ES-I3 (cell line): ENCODE results near the gene RAPGEF3.

Source experiments
- H3K36me3 ChIP-seq: 2 replicates; pipeline ENCODE4 v1.6.1; 2013; ENCODE audit warnings: mild to moderate bottlenecking, low read length, control low read depth, moderate library complexity; ENCODE audit not compliant: insufficient read depth
- H3K4me1 ChIP-seq: 2 replicates; pipeline ENCODE4 v1.6.1; 2013; ENCODE audit warnings: mild to moderate bottlenecking, control low read depth, low read length; ENCODE audit not compliant: insufficient read depth
- H3K9ac ChIP-seq: 2 replicates; pipeline ENCODE4 v1.6.1; 2013; ENCODE audit warnings: low read depth, mild to moderate bottlenecking, low read length, moderate library complexity
- H3K9me3 ChIP-seq: 2 replicates; pipeline ENCODE4 v1.6.1; 2013; ENCODE audit warnings: mild to moderate bottlenecking, low read length, moderate library complexity; ENCODE audit not compliant: control insufficient read depth, insufficient read depth

RAPGEF3 gene

DNA sequence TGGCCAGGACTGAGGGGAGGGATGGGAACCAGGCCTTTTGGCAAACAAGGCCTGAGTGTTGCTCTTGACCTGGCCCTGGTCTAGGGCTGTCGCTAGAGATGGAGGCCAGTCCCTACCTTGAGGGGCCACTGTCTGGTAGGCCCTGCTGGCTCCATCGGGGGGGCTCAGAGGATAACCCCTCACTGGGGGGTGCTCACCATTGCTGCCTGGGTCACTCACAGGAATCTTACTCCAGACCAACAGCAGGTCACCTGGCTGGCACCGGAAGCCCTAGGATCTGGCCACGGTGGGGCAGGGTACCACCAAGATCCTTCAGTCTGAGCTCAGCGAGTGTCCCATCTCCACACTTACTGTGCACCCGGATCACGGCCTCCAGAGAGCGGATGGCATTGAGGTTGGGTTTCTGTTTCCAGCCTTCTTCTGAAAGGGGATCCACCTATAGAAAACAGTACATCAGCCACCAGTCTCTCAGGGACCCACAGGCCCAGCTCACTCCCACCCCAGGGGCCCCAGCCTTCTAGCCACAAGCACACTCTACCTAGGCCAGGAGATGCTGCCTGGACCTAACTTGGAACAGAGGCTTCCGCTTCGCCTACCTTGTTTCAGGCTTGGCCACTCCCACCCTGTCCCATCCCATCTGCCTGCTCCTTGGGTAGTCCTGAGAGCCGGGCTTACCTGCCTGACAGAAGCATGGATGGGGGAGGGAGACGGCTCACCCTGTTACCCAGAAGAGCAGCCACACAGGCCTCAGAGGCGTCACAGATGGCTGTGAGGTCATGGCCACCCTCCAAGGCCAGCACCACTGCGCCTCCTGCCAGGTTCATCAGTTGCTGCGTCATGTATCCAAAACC is 26.6 kb upstream of the RAPGEF3 start:
- Histone ChIP-seq H3K9me3 (no peaks in the 10 kb centered on the region), H3K4me1 (no peaks in the 10 kb centered on the region), H3K36me3 (peaks cover 7% of the 10 kb centered on the region), H3K9ac (no peak overlapping the region)

- Histone ChIP-seq H3K9me3 (no peaks in the 10 kb centered on the region), H3K4me1 (peaks cover under 1% of the 10 kb centered on the region; the same call in 1 of the 2 replicates), H3K36me3 (peaks cover 7% of the 10 kb centered on the region), H3K9ac (no peak overlapping the region)
Observed at GRCh38 chr12:47783821-47784819, 25.4 kb upstream of the RAPGEF3 start.

- peaks cover 9% of the 10 kb centered on the region; the same call in 1 of the 2 replicates for H3K4me1 ChIP-seq
- H3K9ac ChIP-seq, result no peak overlapping the region
- peaks cover 7% of the 10 kb centered on the region for H3K36me3 ChIP-seq
- no peaks in the 10 kb centered on the region for H3K9me3 ChIP-seq
Observed at GRCh38 chr12:47783024-47783755, 24.5 kb upstream of the RAPGEF3 start.

- peaks cover 13% of the 10 kb centered on the region; the same call in 1 of the 2 replicates for H3K4me1 ChIP-seq
- H3K36me3 ChIP-seq, result peaks cover 7% of the 10 kb centered on the region
- H3K9me3 ChIP-seq, result no peaks in the 10 kb centered on the region
- H3K9ac ChIP-seq, result no peak overlapping the region
Observed at GRCh38 chr12:47782372-47782770, 23.7 kb upstream of the RAPGEF3 start.

- H3K36me3 ChIP-seq, result peaks cover 3% of the 10 kb centered on the region
Observed at GRCh38 chr12:47781479-47782371, 23.0 kb upstream of the RAPGEF3 start.

DNA sequence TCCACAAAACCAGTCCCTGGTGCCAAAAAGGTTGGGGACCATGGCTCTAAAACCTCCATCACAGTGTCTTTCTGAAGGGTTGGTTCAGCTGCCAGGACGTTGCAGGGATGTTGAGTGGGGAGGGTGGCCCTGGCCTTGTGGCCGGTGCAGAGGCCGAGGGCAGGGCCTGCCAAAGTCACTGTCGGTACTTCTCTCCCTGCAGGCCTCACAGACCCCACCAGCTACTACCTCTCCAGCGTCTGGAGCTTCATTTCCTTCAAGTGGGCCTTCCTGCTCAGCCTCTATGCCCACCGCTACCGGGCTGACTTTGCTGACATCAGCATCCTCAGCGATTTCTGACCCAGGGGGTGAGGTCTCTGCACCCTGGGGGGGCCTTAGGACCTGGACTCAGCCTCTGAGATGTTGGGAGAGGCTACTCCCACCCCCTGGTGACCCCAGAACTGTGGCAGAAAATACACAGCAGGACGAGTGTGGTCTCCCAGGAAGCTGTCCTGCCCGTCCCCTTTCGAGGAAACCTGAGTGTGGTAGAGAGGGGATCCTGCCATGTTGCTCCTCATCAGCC is 21.3 kb upstream of the RAPGEF3 start:
- H3K9me3 ChIP-seq, result no peaks in the 10 kb centered on the region

More at GRCh38 chr12:47781479-47782371, 23.0 kb upstream of the RAPGEF3 start:
- no peak overlapping the region for H3K9ac ChIP-seq
- no peaks in the 10 kb centered on the region for H3K9me3 ChIP-seq
- peaks cover 16% of the 10 kb centered on the region; the same call in 1 of the 2 replicates for H3K4me1 ChIP-seq

GRCh38 chr12:47779301-47779942 is 20.7 kb upstream of the RAPGEF3 start:
- H3K9ac ChIP-seq, result no peak overlapping the region
- H3K36me3 ChIP-seq, result no peaks in the 10 kb centered on the region
- H3K9me3 ChIP-seq, result no peaks in the 10 kb centered on the region
- H3K4me1 ChIP-seq, result peaks cover 19% of the 10 kb centered on the region; the same call in 1 of the 2 replicates

More for the DNA sequence above, 21.3 kb upstream of the RAPGEF3 start:
- Histone ChIP-seq H3K9ac (no peak overlapping the region), H3K36me3 (no peaks in the 10 kb centered on the region), H3K4me1 (peaks cover 19% of the 10 kb centered on the region; the same call in 1 of the 2 replicates)

DNA sequence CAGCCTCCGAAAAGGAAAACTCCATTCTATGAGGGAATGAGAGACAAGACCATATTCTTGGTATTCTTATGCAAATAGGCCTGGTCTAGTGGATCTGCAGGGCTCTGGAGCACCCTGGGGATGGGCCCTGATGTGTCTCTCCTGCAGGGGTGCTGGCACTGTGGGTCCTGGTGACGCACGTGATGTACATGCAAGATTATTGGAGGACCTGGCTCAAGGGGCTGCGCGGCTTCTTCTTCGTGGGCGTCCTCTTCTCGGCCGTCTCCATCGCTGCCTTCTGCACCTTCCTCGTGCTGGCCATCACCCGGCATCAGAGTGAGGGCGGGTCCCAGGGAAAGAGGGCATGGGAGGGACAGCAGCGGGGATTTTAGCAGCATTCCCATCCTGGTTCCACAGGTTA is 20.2 kb upstream of the RAPGEF3 start:
- Histone ChIP-seq H3K4me1 (peaks cover 19% of the 10 kb centered on the region; the same call in 1 of the 2 replicates), H3K9ac (no peak overlapping the region), H3K9me3 (no peaks in the 10 kb centered on the region), H3K36me3 (no peaks in the 10 kb centered on the region)

DNA sequence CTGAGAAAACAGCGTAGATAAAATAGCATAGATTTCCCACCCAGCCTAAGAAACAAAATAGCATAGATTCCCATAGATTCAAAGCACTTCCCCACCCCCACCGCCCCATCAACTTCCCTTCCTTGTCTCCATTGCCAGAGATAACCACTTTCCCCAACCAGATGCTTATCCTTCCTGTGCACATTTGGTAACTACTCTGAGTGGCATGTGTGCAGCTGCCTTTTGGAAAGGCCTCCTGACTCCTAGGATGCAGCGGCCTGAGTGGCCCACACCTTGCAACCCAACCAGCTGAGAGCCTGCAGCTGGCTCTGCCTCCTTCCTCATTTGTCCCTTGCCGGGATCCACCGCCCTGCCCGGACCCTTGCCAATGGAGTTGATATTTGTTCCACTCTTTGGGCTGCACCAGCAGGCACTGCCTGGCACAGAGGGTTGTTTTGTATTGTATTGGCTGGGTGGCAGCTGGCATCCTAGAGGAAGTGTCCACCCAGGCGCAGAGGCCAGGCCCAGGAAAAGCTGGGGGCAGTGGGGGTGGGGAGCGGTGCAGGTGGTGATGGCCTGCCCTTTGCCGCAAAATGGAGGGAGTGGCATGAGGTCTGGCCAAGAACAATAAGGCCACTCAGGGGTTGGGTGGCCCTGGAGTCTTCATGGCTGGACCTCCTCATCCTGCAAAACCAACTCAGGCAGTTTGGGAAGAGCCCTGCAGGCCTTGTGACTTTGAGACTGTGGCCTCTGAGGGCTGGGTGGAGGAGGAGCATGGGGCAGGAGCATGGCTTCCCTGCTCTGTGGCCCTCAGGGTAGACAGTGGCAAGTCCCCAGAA is 19.3 kb upstream of the RAPGEF3 start:
- peaks cover 19% of the 10 kb centered on the region; the same call in 1 of the 2 replicates for H3K4me1 ChIP-seq
- no peak overlapping the region for H3K9ac ChIP-seq
- H3K36me3 ChIP-seq, result no peaks in the 10 kb centered on the region
- no peaks in the 10 kb centered on the region for H3K9me3 ChIP-seq

- H3K36me3 ChIP-seq, result no peaks in the 10 kb centered on the region
- peaks cover 19% of the 10 kb centered on the region; the same call in 1 of the 2 replicates for H3K4me1 ChIP-seq
- no peaks in the 10 kb centered on the region for H3K9me3 ChIP-seq
- H3K9ac ChIP-seq, result no peak overlapping the region
Observed at GRCh38 chr12:47777151-47777550, 18.5 kb upstream of the RAPGEF3 start.

- no peak overlapping the region for H3K9ac ChIP-seq
- H3K9me3 ChIP-seq, result no peaks in the 10 kb centered on the region
- no peaks in the 10 kb centered on the region for H3K36me3 ChIP-seq
- H3K4me1 ChIP-seq, result peaks cover 19% of the 10 kb centered on the region; the same call in 1 of the 2 replicates
Observed at GRCh38 chr12:47776471-47777143, 17.9 kb upstream of the RAPGEF3 start.
